NB4 (cell line): ENCODE measurements around the gene SERGEF.

Source experiments
- CTCF ChIP-seq: IDR thresholded peaks from one replicate; pipeline ENCODE4 v1.5.1; 2012; ENCODE audit warnings: low read depth, low read length
- MAX ChIP-seq: IDR thresholded peaks from 2 replicates; pipeline ENCODE4 v1.6.1; 2011; ENCODE audit warnings: low read depth, low read length
- POLR2A ChIP-seq: IDR thresholded peaks from 2 replicates; pipeline ENCODE4 v1.6.1; 2011; ENCODE audit warnings: mild to moderate bottlenecking; ENCODE audit not compliant: insufficient read length; ENCODE audit errors: extremely low read depth

- TF ChIP-seq CTCF (no peak), MAX (no peak), POLR2A (no peak)
Observed at GRCh38 chr11:17951685-17952388, 61.0 kb downstream of the SERGEF start.
